ENCODE data around the gene KRTAP5-7.

- no peak for TF ChIP-seq CTCF (IDR thresholded peaks at IDR 0.05; ENCODE audit: low read depth, low read length)
- TF ChIP-seq EZH2phosphoT487 (IDR thresholded peaks at IDR 0.05; ENCODE audit: low read depth), result no peak
Observed at GRCh38 chr11:71478528-71478840, 48.6 kb upstream of the KRTAP5-7 start.
